ENCODE data around the gene FKBP6. TPM values are rescaled to one million over a fixed set of nuclear protein-coding genes. Genes with fewer than 3 reads are reported as not detected.

FKBP6 gene
- total RNA-seq, 1 experiment from 2014 or later = 0.11 TPM

DNA sequence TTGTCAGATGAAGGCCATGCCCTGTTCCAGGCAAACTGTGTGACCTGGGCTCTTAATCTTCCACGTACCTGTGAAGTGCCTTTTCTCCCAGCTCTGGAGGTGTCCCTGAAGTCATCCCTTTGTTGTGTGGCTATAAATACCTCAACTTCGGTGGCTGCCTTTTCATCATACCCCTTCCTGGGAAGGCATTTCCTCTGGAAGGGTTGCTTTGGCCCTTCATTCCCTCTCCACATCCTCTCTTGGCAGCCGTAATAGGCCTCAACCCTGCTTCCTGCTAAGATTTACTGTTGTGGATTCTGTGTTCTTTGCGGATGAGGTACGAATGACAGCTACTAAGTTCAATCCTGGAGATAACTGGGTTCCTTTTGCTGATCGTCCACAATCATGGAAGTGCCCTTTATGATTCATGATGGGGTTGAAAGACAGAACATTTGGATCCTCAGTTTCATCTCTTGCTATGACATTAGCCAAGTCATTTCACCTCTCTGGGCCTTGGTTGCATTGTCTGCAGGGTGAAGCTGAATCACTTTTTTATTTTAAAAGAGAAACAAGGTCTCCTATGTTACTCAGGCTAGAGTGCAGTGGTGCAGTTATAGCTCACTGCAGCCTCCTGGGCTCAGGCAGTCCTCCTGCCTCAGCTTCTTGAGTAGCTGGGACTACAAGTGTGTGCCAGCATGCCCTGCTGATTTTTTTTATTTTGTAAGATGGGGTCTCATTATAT, 23.6 kb downstream of the FKBP6 start:
- ChIA-PET CTCF (interaction anchor here (1.7 to 2.9 kb wide), 2 partner anchors 10 to 27 kb away, joined by 8 to 15 read pairs; no protein-coding TSS in a partner anchor), POLR2A (interaction anchor here (0.6 kb wide), 1 partner anchor 380 kb away, joined by 3 read pairs; no protein-coding TSS in a partner anchor)
- Mint-ChIP-seq H3K27me3 (ENCODE audit: low read depth) (no peaks in the 10 kb centered on the region), H3K4me3 (no peak overlapping the region), H3K36me3 (peaks cover 11% of the 10 kb centered on the region), H3K4me1 (peaks cover 23% of the 10 kb centered on the region), H3K27ac (peak overlapping the region; percentile 91), H3K9me3 (peaks cover 15% of the 10 kb centered on the region)
- TF ChIP-seq TEAD4 (CRISPR knock-in tag; IDR thresholded peaks at IDR 0.05) (no peak), TP53 (CRISPR knock-in tag; IDR thresholded peaks at IDR 0.05) (no peak)
- ATAC-seq (peak; percentile 53), DNase-seq (ENCODE audit: low spot score) (no peak)

DNA sequence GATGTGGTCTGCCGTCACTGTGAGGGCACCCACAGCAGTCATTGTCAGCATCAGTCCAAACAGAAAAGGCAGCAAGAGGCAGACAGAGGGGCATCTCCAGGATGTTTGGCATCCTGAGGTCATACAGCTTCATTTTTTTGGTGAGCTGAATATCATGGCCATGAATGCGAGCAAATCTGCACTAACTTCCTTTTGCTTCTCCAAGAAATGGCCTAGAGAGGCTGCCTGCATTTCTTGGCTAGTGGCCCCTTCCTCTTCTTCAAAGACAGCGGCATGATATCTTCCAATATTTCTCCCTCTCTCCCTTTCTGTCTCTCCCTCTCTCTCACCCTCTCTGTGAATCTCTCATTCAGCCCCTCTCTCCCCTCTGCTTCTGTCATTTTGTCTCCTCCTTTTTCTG, 24.8 kb downstream of the FKBP6 start:
- Mint-ChIP-seq H3K4me1 (peaks cover 23% of the 10 kb centered on the region), H3K27me3 (ENCODE audit: low read depth) (no peaks in the 10 kb centered on the region), H3K36me3 (peaks cover 11% of the 10 kb centered on the region), H3K27ac (no peak overlapping the region), H3K9me3 (peaks cover 15% of the 10 kb centered on the region), H3K4me3 (no peak overlapping the region)
- no peak for DNase-seq (ENCODE audit: low spot score)
- no peak for TF ChIP-seq KAT7 (CRISPR knock-in tag; IDR thresholded peaks at IDR 0.05; ENCODE audit: borderline replicate concordance)
- CTCF ChIA-PET = interaction anchor here (2.9 kb wide), 1 partner anchor 11 kb away, joined by 15 read pairs; no protein-coding TSS in a partner anchor
- POLR2A ChIA-PET = no interaction called here
- ATAC-seq = no peak

DNA sequence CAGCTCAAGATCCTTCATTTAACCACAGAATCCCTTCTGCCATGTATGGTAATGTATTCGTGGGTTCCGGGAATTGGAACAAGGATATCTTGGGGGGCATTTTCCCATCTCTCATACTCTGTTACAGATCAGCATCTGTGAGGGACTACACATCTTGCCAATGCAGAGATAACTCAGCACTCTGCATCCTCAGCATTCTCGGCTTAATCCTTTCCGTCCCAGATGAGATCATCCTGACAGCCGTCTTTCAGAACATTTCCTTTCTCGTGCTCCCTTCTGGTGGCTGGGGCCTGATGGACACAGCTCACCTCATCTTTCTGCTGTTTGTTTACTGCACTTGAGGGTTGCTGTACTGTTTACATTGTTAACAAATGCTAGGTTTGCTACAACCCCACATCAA, 25.3 kb downstream of the FKBP6 start:
- TF ChIP-seq EMX1 (CRISPR knock-in tag; IDR thresholded peaks at IDR 0.05) (no peak), FOXK1 (CRISPR knock-in tag; IDR thresholded peaks at IDR 0.05) (no peak), ZNF671 (CRISPR knock-in tag; IDR thresholded peaks at IDR 0.05) (no peak), NR3C1 (CRISPR knock-in tag; conservative IDR thresholded peaks at IDR 0.05; ENCODE audit: low read depth) (no peak), PRRX2 (CRISPR knock-in tag; IDR thresholded peaks at IDR 0.05) (no peak), SP1 (CRISPR knock-in tag; conservative IDR thresholded peaks at IDR 0.05) (no peak), KAT7 (CRISPR knock-in tag; IDR thresholded peaks at IDR 0.05; ENCODE audit: borderline replicate concordance) (no peak), ZBTB21 (CRISPR knock-in tag; IDR thresholded peaks at IDR 0.05; ENCODE audit: borderline replicate concordance) (no peak), ZNF219 (CRISPR knock-in tag; IDR thresholded peaks at IDR 0.05; ENCODE audit: borderline replicate concordance) (no peak), SMAD4 (CRISPR knock-in tag; IDR thresholded peaks at IDR 0.05) (no peak)
- TF ChIP-seq, protein P1, sequence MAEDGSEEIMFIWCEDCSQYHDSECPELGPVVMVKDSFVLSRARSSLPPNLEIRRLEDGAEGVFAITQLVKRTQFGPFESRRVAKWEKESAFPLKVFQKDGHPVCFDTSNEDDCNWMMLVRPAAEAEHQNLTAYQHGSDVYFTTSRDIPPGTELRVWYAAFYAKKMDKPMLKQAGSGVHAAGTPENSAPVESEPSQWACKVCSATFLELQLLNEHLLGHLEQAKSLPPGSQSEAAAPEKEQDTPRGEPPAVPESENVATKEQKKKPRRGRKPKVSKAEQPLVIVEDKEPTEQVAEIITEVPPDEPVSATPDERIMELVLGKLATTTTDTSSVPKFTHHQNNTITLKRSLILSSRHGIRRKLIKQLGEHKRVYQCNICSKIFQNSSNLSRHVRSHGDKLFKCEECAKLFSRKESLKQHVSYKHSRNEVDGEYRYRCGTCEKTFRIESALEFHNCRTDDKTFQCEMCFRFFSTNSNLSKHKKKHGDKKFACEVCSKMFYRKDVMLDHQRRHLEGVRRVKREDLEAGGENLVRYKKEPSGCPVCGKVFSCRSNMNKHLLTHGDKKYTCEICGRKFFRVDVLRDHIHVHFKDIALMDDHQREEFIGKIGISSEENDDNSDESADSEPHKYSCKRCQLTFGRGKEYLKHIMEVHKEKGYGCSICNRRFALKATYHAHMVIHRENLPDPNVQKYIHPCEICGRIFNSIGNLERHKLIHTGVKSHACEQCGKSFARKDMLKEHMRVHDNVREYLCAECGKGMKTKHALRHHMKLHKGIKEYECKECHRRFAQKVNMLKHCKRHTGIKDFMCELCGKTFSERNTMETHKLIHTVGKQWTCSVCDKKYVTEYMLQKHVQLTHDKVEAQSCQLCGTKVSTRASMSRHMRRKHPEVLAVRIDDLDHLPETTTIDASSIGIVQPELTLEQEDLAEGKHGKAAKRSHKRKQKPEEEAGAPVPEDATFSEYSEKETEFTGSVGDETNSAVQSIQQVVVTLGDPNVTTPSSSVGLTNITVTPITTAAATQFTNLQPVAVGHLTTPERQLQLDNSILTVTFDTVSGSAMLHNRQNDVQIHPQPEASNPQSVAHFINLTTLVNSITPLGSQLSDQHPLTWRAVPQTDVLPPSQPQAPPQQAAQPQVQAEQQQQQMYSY (CRISPR knock-in tag; IDR thresholded peaks at IDR 0.05) = no peak
- TF ChIP-seq, protein P2, sequence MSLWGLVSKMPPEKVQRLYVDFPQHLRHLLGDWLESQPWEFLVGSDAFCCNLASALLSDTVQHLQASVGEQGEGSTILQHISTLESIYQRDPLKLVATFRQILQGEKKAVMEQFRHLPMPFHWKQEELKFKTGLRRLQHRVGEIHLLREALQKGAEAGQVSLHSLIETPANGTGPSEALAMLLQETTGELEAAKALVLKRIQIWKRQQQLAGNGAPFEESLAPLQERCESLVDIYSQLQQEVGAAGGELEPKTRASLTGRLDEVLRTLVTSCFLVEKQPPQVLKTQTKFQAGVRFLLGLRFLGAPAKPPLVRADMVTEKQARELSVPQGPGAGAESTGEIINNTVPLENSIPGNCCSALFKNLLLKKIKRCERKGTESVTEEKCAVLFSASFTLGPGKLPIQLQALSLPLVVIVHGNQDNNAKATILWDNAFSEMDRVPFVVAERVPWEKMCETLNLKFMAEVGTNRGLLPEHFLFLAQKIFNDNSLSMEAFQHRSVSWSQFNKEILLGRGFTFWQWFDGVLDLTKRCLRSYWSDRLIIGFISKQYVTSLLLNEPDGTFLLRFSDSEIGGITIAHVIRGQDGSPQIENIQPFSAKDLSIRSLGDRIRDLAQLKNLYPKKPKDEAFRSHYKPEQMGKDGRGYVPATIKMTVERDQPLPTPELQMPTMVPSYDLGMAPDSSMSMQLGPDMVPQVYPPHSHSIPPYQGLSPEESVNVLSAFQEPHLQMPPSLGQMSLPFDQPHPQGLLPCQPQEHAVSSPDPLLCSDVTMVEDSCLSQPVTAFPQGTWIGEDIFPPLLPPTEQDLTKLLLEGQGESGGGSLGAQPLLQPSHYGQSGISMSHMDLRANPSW (CRISPR knock-in tag; conservative IDR thresholded peaks at IDR 0.05; ENCODE audit: low read depth) = no peak
- TF ChIP-seq, protein P3, sequence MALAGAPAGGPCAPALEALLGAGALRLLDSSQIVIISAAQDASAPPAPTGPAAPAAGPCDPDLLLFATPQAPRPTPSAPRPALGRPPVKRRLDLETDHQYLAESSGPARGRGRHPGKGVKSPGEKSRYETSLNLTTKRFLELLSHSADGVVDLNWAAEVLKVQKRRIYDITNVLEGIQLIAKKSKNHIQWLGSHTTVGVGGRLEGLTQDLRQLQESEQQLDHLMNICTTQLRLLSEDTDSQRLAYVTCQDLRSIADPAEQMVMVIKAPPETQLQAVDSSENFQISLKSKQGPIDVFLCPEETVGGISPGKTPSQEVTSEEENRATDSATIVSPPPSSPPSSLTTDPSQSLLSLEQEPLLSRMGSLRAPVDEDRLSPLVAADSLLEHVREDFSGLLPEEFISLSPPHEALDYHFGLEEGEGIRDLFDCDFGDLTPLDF (CRISPR knock-in tag; IDR thresholded peaks at IDR 0.05) = no peak
- TF ChIP-seq, protein P4, sequence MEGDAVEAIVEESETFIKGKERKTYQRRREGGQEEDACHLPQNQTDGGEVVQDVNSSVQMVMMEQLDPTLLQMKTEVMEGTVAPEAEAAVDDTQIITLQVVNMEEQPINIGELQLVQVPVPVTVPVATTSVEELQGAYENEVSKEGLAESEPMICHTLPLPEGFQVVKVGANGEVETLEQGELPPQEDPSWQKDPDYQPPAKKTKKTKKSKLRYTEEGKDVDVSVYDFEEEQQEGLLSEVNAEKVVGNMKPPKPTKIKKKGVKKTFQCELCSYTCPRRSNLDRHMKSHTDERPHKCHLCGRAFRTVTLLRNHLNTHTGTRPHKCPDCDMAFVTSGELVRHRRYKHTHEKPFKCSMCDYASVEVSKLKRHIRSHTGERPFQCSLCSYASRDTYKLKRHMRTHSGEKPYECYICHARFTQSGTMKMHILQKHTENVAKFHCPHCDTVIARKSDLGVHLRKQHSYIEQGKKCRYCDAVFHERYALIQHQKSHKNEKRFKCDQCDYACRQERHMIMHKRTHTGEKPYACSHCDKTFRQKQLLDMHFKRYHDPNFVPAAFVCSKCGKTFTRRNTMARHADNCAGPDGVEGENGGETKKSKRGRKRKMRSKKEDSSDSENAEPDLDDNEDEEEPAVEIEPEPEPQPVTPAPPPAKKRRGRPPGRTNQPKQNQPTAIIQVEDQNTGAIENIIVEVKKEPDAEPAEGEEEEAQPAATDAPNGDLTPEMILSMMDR (IDR thresholded peaks at IDR 0.05) = no peak
- TF ChIP-seq, protein P5, sequence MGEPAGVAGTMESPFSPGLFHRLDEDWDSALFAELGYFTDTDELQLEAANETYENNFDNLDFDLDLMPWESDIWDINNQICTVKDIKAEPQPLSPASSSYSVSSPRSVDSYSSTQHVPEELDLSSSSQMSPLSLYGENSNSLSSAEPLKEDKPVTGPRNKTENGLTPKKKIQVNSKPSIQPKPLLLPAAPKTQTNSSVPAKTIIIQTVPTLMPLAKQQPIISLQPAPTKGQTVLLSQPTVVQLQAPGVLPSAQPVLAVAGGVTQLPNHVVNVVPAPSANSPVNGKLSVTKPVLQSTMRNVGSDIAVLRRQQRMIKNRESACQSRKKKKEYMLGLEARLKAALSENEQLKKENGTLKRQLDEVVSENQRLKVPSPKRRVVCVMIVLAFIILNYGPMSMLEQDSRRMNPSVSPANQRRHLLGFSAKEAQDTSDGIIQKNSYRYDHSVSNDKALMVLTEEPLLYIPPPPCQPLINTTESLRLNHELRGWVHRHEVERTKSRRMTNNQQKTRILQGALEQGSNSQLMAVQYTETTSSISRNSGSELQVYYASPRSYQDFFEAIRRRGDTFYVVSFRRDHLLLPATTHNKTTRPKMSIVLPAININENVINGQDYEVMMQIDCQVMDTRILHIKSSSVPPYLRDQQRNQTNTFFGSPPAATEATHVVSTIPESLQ (CRISPR knock-in tag; IDR thresholded peaks at IDR 0.05) = no peak
- H3K9me3 Mint-ChIP-seq = peaks cover 15% of the 10 kb centered on the region
- DNase-seq (ENCODE audit: low spot score) = no peak

More for the DNA sequence above, 25.3 kb downstream of the FKBP6 start:
- CTCF ChIA-PET = interaction anchor here (2.9 kb wide), 1 partner anchor 11 kb away, joined by 15 read pairs; no protein-coding TSS in a partner anchor
- Mint-ChIP-seq H3K36me3 (peaks cover 11% of the 10 kb centered on the region), H3K27ac (no peak overlapping the region), H3K27me3 (ENCODE audit: low read depth) (no peaks in the 10 kb centered on the region), H3K4me3 (no peak overlapping the region), H3K4me1 (peaks cover 23% of the 10 kb centered on the region)
- ATAC-seq = no peak
- POLR2A ChIA-PET = no interaction called here

Data from WTC11 (cell line).